ENCODE results near the gene EHF. TPM values are rescaled to one million over a fixed set of nuclear protein-coding genes. Genes with fewer than 3 reads are reported as not detected.

EHF gene
- total and polyA plus RNA-seq, 2 of the 13 experiments (the other 11 are each of a cell fraction or from before 2014, with no cell fraction given): 0.04 to 0.46 TPM

DNA sequence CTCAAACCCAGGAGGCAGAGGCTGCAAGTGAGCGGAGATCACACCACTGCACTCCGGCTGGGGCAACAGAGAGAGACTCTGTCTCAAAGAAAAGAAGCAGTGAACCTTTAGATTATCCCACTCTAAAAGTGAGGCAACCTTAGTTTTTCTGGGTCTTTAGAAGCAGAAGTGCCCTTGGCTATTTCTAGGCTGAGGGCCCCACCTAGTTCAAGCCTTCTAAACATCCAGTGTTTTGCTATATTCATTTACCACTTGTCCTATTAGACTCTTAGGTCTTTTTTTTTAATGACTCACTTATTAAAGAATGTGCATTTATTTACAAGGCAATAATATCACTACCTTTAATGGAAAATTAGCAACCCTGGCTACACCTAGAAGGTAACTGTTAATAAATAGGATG is 16.7 kb upstream of the EHF start:
- Histone ChIP-seq H3K9ac (ENCODE audit: insufficient read depth, low read depth, low read length) (no peak overlapping the region), H3K4me1 (ENCODE audit: insufficient read depth, low read length) (peaks cover 83% of the 10 kb centered on the region), H3K79me2 (ENCODE audit: insufficient read depth, low read length) (no peaks in the 10 kb centered on the region), H3K4me2 (ENCODE audit: low read depth, low read length) (no peak overlapping the region), H2AFZ (ENCODE audit: low read length) (no peak overlapping the region), H4K20me1 (ENCODE audit: insufficient read depth, low read length) (no peaks in the 10 kb centered on the region), H3K27ac (ENCODE audit: extremely low read length, insufficient read depth, low read length) (no peak overlapping the region), H3K9me3 (ENCODE audit: low read length) (no peaks in the 10 kb centered on the region), H3K27me3 (ENCODE audit: control insufficient read depth in 1 of 2, insufficient read depth in 2 of 2, low read length in 2 of 2) (no peaks in the 10 kb centered on the region), H3K4me3 (replicated peaks in 1 of 3; ENCODE audit: insufficient read depth in 1 of 3, low read depth in 2 of 3, low read length in 3 of 3) (no peak overlapping the region), H3K36me3 (replicated peaks in 1 of 2; ENCODE audit: control insufficient read depth in 1 of 2, insufficient read depth in 2 of 2, low read length in 2 of 2) (no peaks in the 10 kb centered on the region)
- no peak for ATAC-seq
- TF ChIP-seq, protein P1, sequence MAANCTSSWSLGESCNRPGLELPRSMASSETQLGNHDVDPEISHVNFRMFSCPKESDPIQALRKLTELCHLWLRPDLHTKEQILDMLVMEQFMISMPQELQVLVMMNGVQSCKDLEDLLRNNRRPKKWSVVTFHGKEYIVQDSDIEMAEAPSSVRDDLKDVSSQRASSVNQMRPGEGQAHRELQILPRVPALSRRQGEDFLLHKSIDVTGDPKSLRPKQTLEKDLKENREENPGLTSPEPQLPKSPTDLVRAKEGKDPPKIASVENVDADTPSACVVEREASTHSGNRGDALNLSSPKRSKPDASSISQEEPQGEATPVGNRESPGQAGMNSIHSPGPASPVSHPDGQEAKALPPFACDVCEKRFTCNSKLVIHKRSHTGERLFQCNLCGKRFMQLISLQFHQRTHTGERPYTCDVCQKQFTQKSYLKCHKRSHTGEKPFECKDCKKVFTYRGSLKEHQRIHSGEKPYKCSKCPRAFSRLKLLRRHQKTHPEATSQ (CRISPR knock-in tag; IDR thresholded peaks at IDR 0.05; ENCODE audit: borderline replicate concordance): no peak
- TF ChIP-seq ZSCAN20 (CRISPR knock-in tag; IDR thresholded peaks at IDR 0.05; ENCODE audit: borderline replicate concordance) (no peak), BORCS8-MEF2B (CRISPR knock-in tag; IDR thresholded peaks at IDR 0.05) (no peak)
- no peak for DNase-seq (ENCODE audit: low spot score)
- ChIA-PET POLR2A (no interaction called here), CTCF (ENCODE audit: low intra/inter-chr PET ratio, low total read pairs) (no interaction called here)
- 97% methylated on average over 2 of the region's 2 CpGs for WGBS (ENCODE audit: low lambda C conversion rate)
- FAIRE-seq: no peak
- intact Hi-C loops (cut with micrococcal nuclease; ENCODE audit: unreplicated experiment): loop anchor here (5.0 kb wide), 1 partner anchor 223 kb away; no protein-coding TSS in a partner anchor
- BruUV-seq (replicated peaks): no TSS peak
- in situ Hi-C loops (cut with HindIII; ENCODE audit: extremely low pct_ligation_motif_present, low pct_unique_long_range_greater_than_20kb): loop anchor here (10.0 kb wide), 1 partner anchor 51 kb away; no protein-coding TSS in a partner anchor

- in situ Hi-C loops (cut with HindIII; ENCODE audit: extremely low pct_ligation_motif_present, low pct_unique_long_range_greater_than_20kb): loop anchor here (10.0 kb wide), 1 partner anchor 50 kb away; no protein-coding TSS in a partner anchor
- POLR2A ChIA-PET: no interaction called here
- intact Hi-C loops (cut with micrococcal nuclease; ENCODE audit: unreplicated experiment): loop anchor here (5.0 kb wide), 1 partner anchor 222 kb away; no protein-coding TSS in a partner anchor
- TF ChIP-seq, protein P2, sequence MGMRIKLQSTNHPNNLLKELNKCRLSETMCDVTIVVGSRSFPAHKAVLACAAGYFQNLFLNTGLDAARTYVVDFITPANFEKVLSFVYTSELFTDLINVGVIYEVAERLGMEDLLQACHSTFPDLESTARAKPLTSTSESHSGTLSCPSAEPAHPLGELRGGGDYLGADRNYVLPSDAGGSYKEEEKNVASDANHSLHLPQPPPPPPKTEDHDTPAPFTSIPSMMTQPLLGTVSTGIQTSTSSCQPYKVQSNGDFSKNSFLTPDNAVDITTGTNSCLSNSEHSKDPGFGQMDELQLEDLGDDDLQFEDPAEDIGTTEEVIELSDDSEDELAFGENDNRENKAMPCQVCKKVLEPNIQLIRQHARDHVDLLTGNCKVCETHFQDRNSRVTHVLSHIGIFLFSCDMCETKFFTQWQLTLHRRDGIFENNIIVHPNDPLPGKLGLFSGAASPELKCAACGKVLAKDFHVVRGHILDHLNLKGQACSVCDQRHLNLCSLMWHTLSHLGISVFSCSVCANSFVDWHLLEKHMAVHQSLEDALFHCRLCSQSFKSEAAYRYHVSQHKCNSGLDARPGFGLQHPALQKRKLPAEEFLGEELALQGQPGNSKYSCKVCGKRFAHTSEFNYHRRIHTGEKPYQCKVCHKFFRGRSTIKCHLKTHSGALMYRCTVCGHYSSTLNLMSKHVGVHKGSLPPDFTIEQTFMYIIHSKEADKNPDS (CRISPR knock-in tag; IDR thresholded peaks at IDR 0.05): no peak
- no peak for TF ChIP-seq LBX2 (CRISPR knock-in tag; IDR thresholded peaks at IDR 0.05; ENCODE audit: borderline replicate concordance)
- TF ChIP-seq ZKSCAN5 (CRISPR knock-in tag; IDR thresholded peaks at IDR 0.05): no peak
- no peak for TF ChIP-seq DRAP1 (CRISPR knock-in tag; IDR thresholded peaks at IDR 0.05)
- no peak for TF ChIP-seq MBNL3 (CRISPR knock-in tag; conservative IDR thresholded peaks at IDR 0.05)
- TF ChIP-seq ZNF776 (CRISPR knock-in tag; IDR thresholded peaks at IDR 0.05): no peak
- no peak for TF ChIP-seq ZMYM4 (CRISPR knock-in tag; IDR thresholded peaks at IDR 0.05)
- TF ChIP-seq ZNF713 (CRISPR knock-in tag; IDR thresholded peaks at IDR 0.05): no peak
- no peak for TF ChIP-seq AKAP8 (CRISPR knock-in tag; IDR thresholded peaks at IDR 0.05)
- no peak for TF ChIP-seq ZBTB7B (CRISPR knock-in tag; IDR thresholded peaks at IDR 0.05)
- no peak for TF ChIP-seq HDAC2 (CRISPR knock-in tag; IDR thresholded peaks at IDR 0.05)
Observed at GRCh38 chr11:34604911-34605310, 16.0 kb upstream of the EHF start.

More at GRCh38 chr11:34604911-34605310, 16.0 kb upstream of the EHF start:
- 79% methylated on average over 7 of the region's 8 CpGs for WGBS (ENCODE audit: low lambda C conversion rate)
- Histone ChIP-seq H4K20me1 (ENCODE audit: insufficient read depth, low read length) (no peaks in the 10 kb centered on the region), H3K4me2 (ENCODE audit: low read depth, low read length) (no peak overlapping the region), H3K36me3 (replicated peaks in 1 of 2; ENCODE audit: control insufficient read depth in 1 of 2, insufficient read depth in 2 of 2, low read length in 2 of 2) (no peaks in the 10 kb centered on the region), H3K27ac (ENCODE audit: extremely low read length, insufficient read depth, low read length) (no peak overlapping the region), H3K9ac (ENCODE audit: insufficient read depth, low read depth, low read length) (no peak overlapping the region), H3K4me1 (ENCODE audit: insufficient read depth, low read length) (peaks cover 83% of the 10 kb centered on the region), H3K27me3 (ENCODE audit: control insufficient read depth in 1 of 2, insufficient read depth in 2 of 2, low read length in 2 of 2) (no peaks in the 10 kb centered on the region), H2AFZ (ENCODE audit: low read length) (no peak overlapping the region), H3K79me2 (ENCODE audit: insufficient read depth, low read length) (no peaks in the 10 kb centered on the region), H3K4me3 (replicated peaks in 1 of 3; ENCODE audit: insufficient read depth in 1 of 3, low read depth in 2 of 3, low read length in 3 of 3) (no peak overlapping the region), H3K9me3 (ENCODE audit: low read length) (no peaks in the 10 kb centered on the region)
- ATAC-seq (no peak), DNase-seq (ENCODE audit: low spot score) (no peak), FAIRE-seq (no peak)
- CTCF ChIA-PET (ENCODE audit: low intra/inter-chr PET ratio, low total read pairs): no interaction called here
- BruUV-seq (replicated peaks): no TSS peak

All from HepG2 (cell line).